Measurements from ENCODE around the gene PLA2G12B.
"Not testable (repeated sequence)": the region's sequence is repeated elsewhere in the genome, so short reads cannot be mapped to it uniquely, and the experiment has no call there.

- TF ChIP-seq, protein P1, sequence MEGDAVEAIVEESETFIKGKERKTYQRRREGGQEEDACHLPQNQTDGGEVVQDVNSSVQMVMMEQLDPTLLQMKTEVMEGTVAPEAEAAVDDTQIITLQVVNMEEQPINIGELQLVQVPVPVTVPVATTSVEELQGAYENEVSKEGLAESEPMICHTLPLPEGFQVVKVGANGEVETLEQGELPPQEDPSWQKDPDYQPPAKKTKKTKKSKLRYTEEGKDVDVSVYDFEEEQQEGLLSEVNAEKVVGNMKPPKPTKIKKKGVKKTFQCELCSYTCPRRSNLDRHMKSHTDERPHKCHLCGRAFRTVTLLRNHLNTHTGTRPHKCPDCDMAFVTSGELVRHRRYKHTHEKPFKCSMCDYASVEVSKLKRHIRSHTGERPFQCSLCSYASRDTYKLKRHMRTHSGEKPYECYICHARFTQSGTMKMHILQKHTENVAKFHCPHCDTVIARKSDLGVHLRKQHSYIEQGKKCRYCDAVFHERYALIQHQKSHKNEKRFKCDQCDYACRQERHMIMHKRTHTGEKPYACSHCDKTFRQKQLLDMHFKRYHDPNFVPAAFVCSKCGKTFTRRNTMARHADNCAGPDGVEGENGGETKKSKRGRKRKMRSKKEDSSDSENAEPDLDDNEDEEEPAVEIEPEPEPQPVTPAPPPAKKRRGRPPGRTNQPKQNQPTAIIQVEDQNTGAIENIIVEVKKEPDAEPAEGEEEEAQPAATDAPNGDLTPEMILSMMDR (IDR thresholded peaks at IDR 0.05), result not testable (repeated sequence)
- TF ChIP-seq ZFX (IDR thresholded peaks at IDR 0.05; ENCODE audit: borderline replicate concordance), result not testable (repeated sequence)
These were observed 37.4 kb downstream of the PLA2G12B start for GRCh38 chr10:72917201-72917600.

All from 22Rv1 (cell line).